B cell (primary cell): ENCODE data around the gene ALDH3B1. TPM values are rescaled to one million over a fixed set of nuclear protein-coding genes. Genes with fewer than 3 reads are reported as not detected.
"Not testable (repeated sequence)": the region's sequence is repeated elsewhere in the genome, so short reads cannot be mapped to it uniquely, and the experiment has no call there.

Source experiments
- ATAC-seq: fragments of 200-7000 bp; cut with Tn5 transposase; one replicate; pipeline ENCODE4 v1.10.0; 2021; ENCODE audit warnings: low read depth, mild to moderate bottlenecking, moderate number of reproducible peaks, moderate library complexity
- CTCF ChIA-PET: fragments of 350-600 bp; sonication (Branson Sonifier 250); formaldehyde crosslinking; loops from one replicate; lab custom pipeline; 2021; ENCODE audit warnings: antibody characterized with exemption, inconsistent platforms; lab: Charles Lee
- POLR2A ChIA-PET: fragments of 350-600 bp; sonication (Branson Sonifier 250); formaldehyde crosslinking; loops from one replicate; lab custom pipeline; 2021; ENCODE audit warnings: antibody characterized with exemption; lab: Charles Lee
- DNase-seq: peaks from one replicate; pipeline ENCODE4 v3.0.0; 2013
- H2AFZ ChIP-seq: 2 replicates; pipeline ENCODE4 v1.6.1; 2012; ENCODE audit warnings: mild to moderate bottlenecking, low read depth, low read length; ENCODE audit not compliant: insufficient read depth, poor library complexity, severe bottlenecking
- H3K27ac ChIP-seq, 2 donors: 1 replicate in 1 of 2; 2 replicates in 1 of 2; pipeline ENCODE4 v1.5.1; 2012 to 2013; ENCODE audit warnings: low read length in 2 of 2, mild to moderate bottlenecking in 2 of 2, moderate library complexity in 1 of 2
- H3K27me3 ChIP-seq, 4 experiments: fragments of 200-600 bp in 1 of 4; sonication (generic) in 1 of 4; replicated peaks in 1 of 4; 1 replicate in 2 of 4; 2 replicates in 2 of 4; pipeline versions ENCODE4 v1.6.1 to v1.7.0; 2013 to 2016; ENCODE audit warnings: low read length in 3 of 4, mild to moderate bottlenecking in 2 of 4, mixed read lengths in 1 of 4, moderate library complexity in 1 of 4; ENCODE audit not compliant: insufficient read depth in 4 of 4, control insufficient read depth in 3 of 4; ENCODE audit errors: control extremely low read depth in 1 of 4
- H3K36me3 ChIP-seq, 2 experiments: replicated peaks in 1 of 2; 1 replicate in 1 of 2; 2 replicates in 1 of 2; pipeline versions ENCODE4 v1.6.1 to v1.7.1; 2013; ENCODE audit warnings: low read length in 1 of 2; ENCODE audit not compliant: insufficient read depth in 2 of 2, control insufficient read depth in 1 of 2; ENCODE audit errors: control extremely low read depth in 1 of 2, extremely low read depth in 1 of 2
- H3K4me1 ChIP-seq, 2 donors: fragments of 200-600 bp in 1 of 2; sonication (generic) in 1 of 2; 1 replicate in 1 of 2; 2 replicates in 1 of 2; pipeline versions ENCODE4 v1.5.1 to v1.6.1; 2013 to 2017; ENCODE audit warnings: low read length in 2 of 2; ENCODE audit not compliant: control insufficient read depth in 2 of 2, insufficient read depth in 2 of 2
- H3K4me2 ChIP-seq: replicated peaks from 2 replicates; pipeline ENCODE3; 2012; ENCODE audit warnings: mild to moderate bottlenecking, low read depth, low read length; ENCODE audit not compliant: poor library complexity, severe bottlenecking
- H3K4me3 ChIP-seq, 5 experiments: fragments of 200-600 bp in 1 of 5; sonication (generic) in 1 of 5; 1 replicate in 3 of 5; 2 replicates in 2 of 5; pipeline versions ENCODE4 v1.5.1 to v1.7.0; 2011 to 2016; ENCODE audit warnings: low read length in 4 of 5, mild to moderate bottlenecking in 4 of 5, low read depth in 2 of 5, control low read depth in 1 of 5, moderate library complexity in 1 of 5; ENCODE audit not compliant: insufficient read depth in 1 of 5; ENCODE audit errors: control extremely low read depth in 1 of 5, extremely low read depth in 1 of 5
- H3K79me2 ChIP-seq: fragments of 200-600 bp; sonication (generic); one replicate; pipeline ENCODE4 v1.6.0; 2016; ENCODE audit warnings: low read length; ENCODE audit not compliant: control insufficient read depth, insufficient read depth
- H3K9ac ChIP-seq: fragments of 200-600 bp; sonication (generic); 2 replicates; pipeline ENCODE4 v1.6.1; 2017; ENCODE audit warnings: mild to moderate bottlenecking, low read length, moderate library complexity
- H3K9me3 ChIP-seq, 3 donors: one replicate each; pipeline versions ENCODE4 v1.6.1 to v1.7.1; 2013; ENCODE audit warnings: low read length in 2 of 3; ENCODE audit not compliant: control insufficient read depth in 2 of 3, insufficient read depth in 1 of 3; ENCODE audit errors: control extremely low read depth in 1 of 3
- H4K20me1 ChIP-seq: 2 replicates; pipeline ENCODE4 v1.6.0; 2012; ENCODE audit warnings: mild to moderate bottlenecking, low read length; ENCODE audit not compliant: insufficient read depth, control insufficient read depth, poor library complexity, severe bottlenecking
- H3K27ac Mint-ChIP-seq: one replicate; pipeline ENCODE4 v1.8.0; 2021; ENCODE audit warnings: mixed read lengths
- H3K27me3 Mint-ChIP-seq: one replicate; pipeline ENCODE4 v1.8.0; 2021; ENCODE audit warnings: mixed read lengths
- H3K4me1 Mint-ChIP-seq: one replicate; pipeline ENCODE4 v1.8.0; 2021; ENCODE audit warnings: mixed read lengths
- H3K4me3 Mint-ChIP-seq: one replicate; pipeline ENCODE4 v1.8.0; 2021; ENCODE audit warnings: mixed read lengths
- H3K9me3 Mint-ChIP-seq: one replicate; pipeline ENCODE4 v1.8.0; 2022; ENCODE audit warnings: mixed read lengths; ENCODE audit not compliant: insufficient read depth
- WGBS: methylation state at CpG from one replicate; pipeline ENCODE4 v1.1.5; 2013; ENCODE audit warnings: missing lambda C conversion rate; ENCODE audit not compliant: insufficient coverage; 5-methylcytosine and 5-hydroxymethylcytosine counted together
- intact Hi-C: fragments of 100-400 bp; cut with micrococcal nuclease; formaldehyde crosslinking; loops from one replicate; pipeline ENCODE4 v1.10.0; 2022
- polyA plus RNA-seq: library from polyadenylated mRNA; depleted of rRNA; stranded (reverse); fragments of >200 nt; gene quantifications from 2 replicates; pipeline ENCODE4 v1.2.3, GENCODE V29; 2012
- total RNA-seq, 2 donors: library from RNA; stranded (reverse); fragments of 120-200 nt in 1 of 2; gene quantifications; 1 replicate in 1 of 2; 2 replicates in 1 of 2; pipeline versions ENCODE4 v1.2.3 to v1.2.4, GENCODE V29; 2013 to 2022

Gene ALDH3B1
- total and polyA plus RNA-seq, 2 donors (not counting 1 experiment from before 2014, with no cell fraction given) = 0.81 TPM

DNA sequence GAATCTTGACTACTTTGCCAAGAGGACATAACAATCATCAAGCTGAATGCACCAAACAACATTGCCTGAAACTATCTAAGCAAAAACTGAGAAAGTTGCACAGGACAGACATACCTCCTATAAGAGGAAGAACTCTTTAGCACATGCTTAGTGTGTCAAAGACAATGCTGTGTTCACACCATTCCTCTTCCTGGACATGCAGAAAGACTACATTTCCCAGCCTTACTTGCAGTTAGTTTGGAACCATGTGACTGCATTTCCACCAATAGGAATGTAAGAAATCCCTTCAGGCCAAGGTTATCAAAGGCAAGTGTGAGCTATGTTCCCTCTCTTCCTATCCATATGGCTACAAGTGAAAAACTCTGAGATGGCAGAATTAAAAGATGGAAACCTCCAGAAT, 45.4 kb upstream of the ALDH3B1 start:
- H3K9me3 Mint-ChIP-seq, CTCF ChIA-PET, H3K36me3 ChIP-seq, H3K4me3 ChIP-seq, H3K9ac ChIP-seq, ATAC-seq, H3K4me2 ChIP-seq, H3K27me3 ChIP-seq, intact Hi-C loops, H3K27ac Mint-ChIP-seq, H3K4me1 ChIP-seq, H3K9me3 ChIP-seq, H3K27ac ChIP-seq, H4K20me1 ChIP-seq, H2AFZ ChIP-seq, DNase-seq, H3K4me3 Mint-ChIP-seq, H3K79me2 ChIP-seq, H3K4me1 Mint-ChIP-seq: not testable (repeated sequence)
- POLR2A ChIA-PET = interaction anchor here (0.7 kb wide), 1 partner anchor 379 kb away, joined by 3 read pairs; no protein-coding TSS in a partner anchor
- peaks cover 19% of the 10 kb centered on the region for H3K27me3 Mint-ChIP-seq

DNA sequence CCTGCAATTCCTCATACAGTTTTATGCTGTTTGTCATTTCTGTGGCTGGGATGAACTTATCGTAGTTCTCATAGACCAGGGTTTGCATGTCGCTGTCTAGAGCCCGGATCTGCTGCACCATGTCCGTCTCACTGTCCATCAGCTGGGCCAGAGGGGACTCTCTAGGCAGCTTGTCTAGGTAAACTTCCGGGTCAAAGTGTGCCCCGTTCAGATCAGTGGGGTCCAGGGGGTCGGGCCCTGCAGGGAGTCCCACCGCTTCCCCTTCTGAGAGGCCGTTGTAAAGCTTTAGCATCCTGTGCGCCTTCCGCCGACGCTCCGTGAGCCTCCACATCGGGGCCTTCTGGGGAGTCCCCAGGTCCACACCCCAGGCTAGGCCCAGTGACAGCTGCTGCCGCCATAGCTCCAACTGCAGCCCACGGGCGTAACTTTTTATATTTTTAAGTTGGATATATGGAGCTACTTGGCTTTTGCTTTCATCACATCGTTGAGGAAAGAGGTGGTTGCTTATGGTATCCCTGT, 44.2 kb upstream of the ALDH3B1 start:
- DNase-seq, H3K4me1 ChIP-seq, intact Hi-C loops, H3K9me3 Mint-ChIP-seq, H3K9ac ChIP-seq, H3K4me1 Mint-ChIP-seq, H4K20me1 ChIP-seq, H3K4me2 ChIP-seq, H3K4me3 Mint-ChIP-seq, H3K9me3 ChIP-seq, H3K27me3 ChIP-seq, H3K27ac Mint-ChIP-seq, H3K36me3 ChIP-seq, POLR2A ChIA-PET, H3K27ac ChIP-seq, CTCF ChIA-PET, H3K4me3 ChIP-seq, ATAC-seq, H3K79me2 ChIP-seq, H2AFZ ChIP-seq: not testable (repeated sequence)
- WGBS = 96% methylated on average over 15 of the region's 19 CpGs
- H3K27me3 Mint-ChIP-seq = peaks cover 18% of the 10 kb centered on the region

DNA sequence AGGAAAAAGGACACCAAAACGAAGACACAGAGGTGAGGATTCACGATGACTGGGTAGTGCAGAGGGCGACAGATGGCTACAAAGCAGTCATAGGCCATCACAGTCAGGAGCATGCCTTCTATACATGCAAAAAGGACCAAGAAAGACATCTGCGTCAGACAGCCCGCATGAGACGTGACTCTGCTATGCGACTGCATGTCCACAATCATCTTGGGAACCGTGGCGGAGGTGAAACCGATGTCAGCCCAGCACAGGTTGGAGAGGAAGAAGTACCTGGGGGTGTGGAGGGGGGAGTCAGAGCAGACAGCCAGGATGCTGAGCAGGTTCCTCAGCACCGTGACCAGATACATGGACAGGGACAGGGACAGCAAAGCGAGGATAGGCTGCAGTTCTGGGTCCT, 35.4 kb upstream of the ALDH3B1 start:
- DNase-seq, POLR2A ChIA-PET, H3K4me3 Mint-ChIP-seq, H3K36me3 ChIP-seq, H3K79me2 ChIP-seq, H3K9me3 Mint-ChIP-seq, H3K4me1 ChIP-seq, H3K4me1 Mint-ChIP-seq, H3K4me3 ChIP-seq, ATAC-seq, intact Hi-C loops, H3K4me2 ChIP-seq, H3K27ac Mint-ChIP-seq, H3K27ac ChIP-seq, H4K20me1 ChIP-seq, CTCF ChIA-PET, H2AFZ ChIP-seq, H3K9me3 ChIP-seq, H3K27me3 ChIP-seq, H3K9ac ChIP-seq: not testable (repeated sequence)
- peaks cover 21% of the 10 kb centered on the region for H3K27me3 Mint-ChIP-seq
- WGBS = 85% methylated on average over 10 of the region's 12 CpGs

DNA sequence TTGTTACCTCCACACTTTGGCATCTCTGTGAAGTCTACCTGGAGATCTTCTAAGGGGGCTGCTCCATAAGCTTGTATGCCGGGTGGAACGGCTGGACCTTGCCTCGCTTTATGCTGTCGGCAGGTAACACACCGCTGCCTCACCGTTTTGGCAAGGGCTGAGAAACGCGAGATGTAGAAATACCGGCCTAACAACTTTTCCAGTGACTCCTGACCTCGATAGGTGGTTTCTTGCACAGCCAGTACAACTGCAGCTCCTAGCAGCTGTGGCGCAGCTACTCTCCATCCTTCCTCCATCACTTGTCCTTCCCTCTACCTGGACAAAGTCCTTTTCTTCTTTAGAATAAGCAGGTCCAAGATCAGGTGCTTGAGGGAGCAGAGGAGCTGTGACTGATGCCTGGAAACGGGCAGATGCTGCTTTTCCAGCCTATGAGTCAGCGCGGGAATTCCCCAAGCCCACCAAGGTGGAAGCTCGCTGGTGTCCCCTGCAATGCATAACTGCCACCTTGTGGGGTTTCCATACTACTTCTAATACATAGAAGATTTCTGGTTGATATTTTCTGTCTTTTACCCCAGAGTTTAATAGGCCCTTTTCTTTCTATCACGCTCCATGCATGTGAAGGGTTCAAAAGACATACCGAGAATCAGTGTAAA, 31.2 kb upstream of the ALDH3B1 start:
- POLR2A ChIA-PET, H3K9me3 ChIP-seq, H3K4me2 ChIP-seq, H3K27ac ChIP-seq, CTCF ChIA-PET, H3K4me3 Mint-ChIP-seq, H3K4me1 ChIP-seq, H3K4me1 Mint-ChIP-seq, H3K27ac Mint-ChIP-seq, H3K27me3 Mint-ChIP-seq, H3K36me3 ChIP-seq, ATAC-seq, H2AFZ ChIP-seq, DNase-seq, H3K4me3 ChIP-seq, H3K79me2 ChIP-seq, H3K27me3 ChIP-seq, intact Hi-C loops, H4K20me1 ChIP-seq, H3K9ac ChIP-seq, H3K9me3 Mint-ChIP-seq: not testable (repeated sequence)
- 74% methylated on average over 10 of the region's 17 CpGs for WGBS
